Keratinocyte (primary cell): ENCODE results near the gene SLC7A7.

ENCODE experiments used
- EZH2 ChIP-seq: IDR thresholded peaks from one replicate; pipeline ENCODE4 v1.6.1; 2012; ENCODE audit warnings: inconsistent platforms, mild to moderate bottlenecking, low read length, moderate library complexity
- TF ChIP-seq, protein P1 (sequence below), 3 experiments: IDR thresholded peaks in 1 of 3; conservative IDR thresholded peaks in 1 of 3; optimal IDR thresholded peaks in 1 of 3; 2 replicates in 2 of 3; 3 replicates in 1 of 3; pipeline versions ENCODE3 to v1.5.1; 2011; ENCODE audit warnings: low read length in 3 of 3, mild to moderate bottlenecking in 3 of 3, moderate library complexity in 2 of 3, control low read depth in 1 of 3, inconsistent platforms in 1 of 3; ENCODE audit not compliant: insufficient read depth in 2 of 3; ENCODE audit errors: extremely low read depth in 1 of 3

DNA sequence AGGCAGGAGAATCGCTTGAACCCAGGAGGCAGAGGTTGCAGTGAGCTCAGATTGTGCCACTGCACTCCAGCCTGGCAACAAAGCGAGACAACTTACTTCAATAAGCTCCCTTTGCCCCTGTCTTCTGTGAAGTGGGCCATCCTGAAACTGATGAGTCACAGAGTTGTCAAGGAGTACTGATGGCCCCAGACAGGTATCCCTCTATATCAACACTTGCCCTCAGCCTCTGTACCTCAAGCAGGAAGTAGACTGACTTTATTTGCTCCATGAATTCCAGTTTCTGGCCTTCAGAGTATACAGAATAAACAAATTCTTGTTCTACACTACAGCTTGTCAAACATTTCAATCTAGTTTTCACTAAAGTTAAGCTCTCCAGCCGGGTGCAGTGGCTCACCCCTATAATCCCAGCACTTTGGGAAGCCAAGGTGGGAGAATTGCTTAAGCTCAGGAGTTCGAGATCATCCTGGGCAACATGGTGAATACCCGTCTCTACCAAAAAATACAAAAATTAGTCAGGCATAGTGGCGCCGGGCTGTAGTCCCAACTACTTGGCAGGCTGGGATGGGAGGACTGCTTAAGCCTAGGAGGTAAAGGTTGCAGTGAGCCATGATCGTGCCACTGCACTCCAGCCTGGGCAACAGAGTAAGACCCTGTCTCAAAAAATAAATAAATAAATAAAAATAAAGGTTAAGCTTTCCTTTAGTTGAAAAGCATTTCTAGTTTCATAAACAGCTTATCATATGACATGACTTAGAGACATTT, 39.9 kb upstream of the SLC7A7 start:
- TF ChIP-seq, protein P1, sequence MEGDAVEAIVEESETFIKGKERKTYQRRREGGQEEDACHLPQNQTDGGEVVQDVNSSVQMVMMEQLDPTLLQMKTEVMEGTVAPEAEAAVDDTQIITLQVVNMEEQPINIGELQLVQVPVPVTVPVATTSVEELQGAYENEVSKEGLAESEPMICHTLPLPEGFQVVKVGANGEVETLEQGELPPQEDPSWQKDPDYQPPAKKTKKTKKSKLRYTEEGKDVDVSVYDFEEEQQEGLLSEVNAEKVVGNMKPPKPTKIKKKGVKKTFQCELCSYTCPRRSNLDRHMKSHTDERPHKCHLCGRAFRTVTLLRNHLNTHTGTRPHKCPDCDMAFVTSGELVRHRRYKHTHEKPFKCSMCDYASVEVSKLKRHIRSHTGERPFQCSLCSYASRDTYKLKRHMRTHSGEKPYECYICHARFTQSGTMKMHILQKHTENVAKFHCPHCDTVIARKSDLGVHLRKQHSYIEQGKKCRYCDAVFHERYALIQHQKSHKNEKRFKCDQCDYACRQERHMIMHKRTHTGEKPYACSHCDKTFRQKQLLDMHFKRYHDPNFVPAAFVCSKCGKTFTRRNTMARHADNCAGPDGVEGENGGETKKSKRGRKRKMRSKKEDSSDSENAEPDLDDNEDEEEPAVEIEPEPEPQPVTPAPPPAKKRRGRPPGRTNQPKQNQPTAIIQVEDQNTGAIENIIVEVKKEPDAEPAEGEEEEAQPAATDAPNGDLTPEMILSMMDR (optimal IDR thresholded peaks at IDR 0.05 in 1 of 3, IDR thresholded peaks at IDR 0.05 in 1 of 3, conservative IDR thresholded peaks at IDR 0.05 in 1 of 3; ENCODE audit: extremely low read depth in 1 of 3, insufficient read depth in 2 of 3, low read length in 3 of 3): no peak
- no peak for TF ChIP-seq EZH2
